ENCODE data around the gene SPACA4. TPM values are rescaled to one million over a fixed set of nuclear protein-coding genes. Genes with fewer than 3 reads are reported as not detected.

The SPACA4 gene
- total and polyA plus RNA-seq, 9 of the 15 experiments (the other 6 are each of a cell fraction or from before 2014, with no cell fraction given) = not detected

DNA sequence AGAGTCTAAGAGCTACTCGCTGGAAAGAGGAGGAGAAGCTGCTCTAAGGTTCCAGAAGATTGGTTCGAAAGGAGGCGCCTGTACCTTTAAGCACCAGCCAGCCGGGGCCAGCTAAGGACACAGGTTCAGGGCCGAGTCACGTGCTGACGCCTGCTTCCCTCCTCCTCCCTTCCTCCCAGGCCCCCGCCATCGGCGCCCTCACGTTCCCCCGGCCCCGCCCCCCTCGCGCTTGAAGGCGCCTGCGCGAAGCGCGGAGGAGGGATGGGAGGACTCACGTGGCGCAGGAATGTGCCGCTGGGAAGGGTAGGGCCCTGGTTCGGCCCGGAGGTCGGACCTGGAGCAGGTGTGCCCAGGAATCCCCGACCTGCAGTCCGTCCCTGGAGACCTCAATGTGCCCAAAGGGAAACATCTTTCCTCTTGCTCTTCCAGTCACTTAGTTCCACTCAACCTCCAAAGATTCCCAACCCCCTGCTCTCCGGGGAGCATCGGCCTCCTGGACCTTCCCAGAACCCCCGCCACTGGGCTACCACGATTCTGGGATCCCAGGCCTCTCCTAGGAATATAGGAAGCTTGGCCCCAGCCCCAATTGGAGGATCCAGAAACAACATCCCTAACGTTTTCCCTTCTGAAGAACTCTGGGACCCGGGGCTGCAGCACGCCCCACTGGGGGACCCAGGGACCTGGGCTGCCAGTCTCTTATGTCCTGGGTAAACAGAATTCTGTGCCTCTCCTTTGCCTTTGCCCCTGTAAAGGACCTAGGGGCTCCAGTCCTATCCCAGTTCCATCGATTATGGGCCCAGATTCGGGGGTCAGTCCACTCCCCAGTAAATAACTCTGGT lies 28.1 kb downstream of the SPACA4 start (continued):
- TF ChIP-seq, protein P1, sequence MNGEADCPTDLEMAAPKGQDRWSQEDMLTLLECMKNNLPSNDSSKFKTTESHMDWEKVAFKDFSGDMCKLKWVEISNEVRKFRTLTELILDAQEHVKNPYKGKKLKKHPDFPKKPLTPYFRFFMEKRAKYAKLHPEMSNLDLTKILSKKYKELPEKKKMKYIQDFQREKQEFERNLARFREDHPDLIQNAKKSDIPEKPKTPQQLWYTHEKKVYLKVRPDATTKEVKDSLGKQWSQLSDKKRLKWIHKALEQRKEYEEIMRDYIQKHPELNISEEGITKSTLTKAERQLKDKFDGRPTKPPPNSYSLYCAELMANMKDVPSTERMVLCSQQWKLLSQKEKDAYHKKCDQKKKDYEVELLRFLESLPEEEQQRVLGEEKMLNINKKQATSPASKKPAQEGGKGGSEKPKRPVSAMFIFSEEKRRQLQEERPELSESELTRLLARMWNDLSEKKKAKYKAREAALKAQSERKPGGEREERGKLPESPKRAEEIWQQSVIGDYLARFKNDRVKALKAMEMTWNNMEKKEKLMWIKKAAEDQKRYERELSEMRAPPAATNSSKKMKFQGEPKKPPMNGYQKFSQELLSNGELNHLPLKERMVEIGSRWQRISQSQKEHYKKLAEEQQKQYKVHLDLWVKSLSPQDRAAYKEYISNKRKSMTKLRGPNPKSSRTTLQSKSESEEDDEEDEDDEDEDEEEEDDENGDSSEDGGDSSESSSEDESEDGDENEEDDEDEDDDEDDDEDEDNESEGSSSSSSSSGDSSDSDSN (IDR thresholded peaks at IDR 0.05; ENCODE audit: borderline replicate concordance in 1 of 2, low read depth in 2 of 2, low read length in 2 of 2) = no peak
- TF ChIP-seq, protein P2, sequence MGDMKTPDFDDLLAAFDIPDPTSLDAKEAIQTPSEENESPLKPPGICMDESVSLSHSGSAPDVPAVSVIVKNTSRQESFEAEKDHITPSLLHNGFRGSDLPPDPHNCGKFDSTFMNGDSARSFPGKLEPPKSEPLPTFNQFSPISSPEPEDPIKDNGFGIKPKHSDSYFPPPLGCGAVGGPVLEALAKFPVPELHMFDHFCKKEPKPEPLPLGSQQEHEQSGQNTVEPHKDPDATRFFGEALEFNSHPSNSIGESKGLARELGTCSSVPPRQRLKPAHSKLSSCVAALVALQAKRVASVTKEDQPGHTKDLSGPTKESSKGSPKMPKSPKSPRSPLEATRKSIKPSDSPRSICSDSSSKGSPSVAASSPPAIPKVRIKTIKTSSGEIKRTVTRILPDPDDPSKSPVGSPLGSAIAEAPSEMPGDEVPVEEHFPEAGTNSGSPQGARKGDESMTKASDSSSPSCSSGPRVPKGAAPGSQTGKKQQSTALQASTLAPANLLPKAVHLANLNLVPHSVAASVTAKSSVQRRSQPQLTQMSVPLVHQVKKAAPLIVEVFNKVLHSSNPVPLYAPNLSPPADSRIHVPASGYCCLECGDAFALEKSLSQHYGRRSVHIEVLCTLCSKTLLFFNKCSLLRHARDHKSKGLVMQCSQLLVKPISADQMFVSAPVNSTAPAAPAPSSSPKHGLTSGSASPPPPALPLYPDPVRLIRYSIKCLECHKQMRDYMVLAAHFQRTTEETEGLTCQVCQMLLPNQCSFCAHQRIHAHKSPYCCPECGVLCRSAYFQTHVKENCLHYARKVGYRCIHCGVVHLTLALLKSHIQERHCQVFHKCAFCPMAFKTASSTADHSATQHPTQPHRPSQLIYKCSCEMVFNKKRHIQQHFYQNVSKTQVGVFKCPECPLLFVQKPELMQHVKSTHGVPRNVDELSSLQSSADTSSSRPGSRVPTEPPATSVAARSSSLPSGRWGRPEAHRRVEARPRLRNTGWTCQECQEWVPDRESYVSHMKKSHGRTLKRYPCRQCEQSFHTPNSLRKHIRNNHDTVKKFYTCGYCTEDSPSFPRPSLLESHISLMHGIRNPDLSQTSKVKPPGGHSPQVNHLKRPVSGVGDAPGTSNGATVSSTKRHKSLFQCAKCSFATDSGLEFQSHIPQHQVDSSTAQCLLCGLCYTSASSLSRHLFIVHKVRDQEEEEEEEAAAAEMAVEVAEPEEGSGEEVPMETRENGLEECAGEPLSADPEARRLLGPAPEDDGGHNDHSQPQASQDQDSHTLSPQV (IDR thresholded peaks at IDR 0.05) = peak; percentile 83
- TF ChIP-seq RBM39 (optimal IDR thresholded peaks at IDR 0.05; ENCODE audit: low read depth, low read length) = no peak
- no peak for TF ChIP-seq SMAD2 (IDR thresholded peaks at IDR 0.05; ENCODE audit: low read depth, low read length)
- TF ChIP-seq BHLHE40 (IDR thresholded peaks at IDR 0.05; ENCODE audit: low read length) = peak; percentile 100
- TF ChIP-seq ZNF436 (CRISPR knock-in tag; IDR thresholded peaks at IDR 0.05) = no peak
- peak; percentile 37; the same call in 1 of the 2 replicates for TF ChIP-seq GABPA (tag; conservative IDR thresholded peaks at IDR 0.05; ENCODE audit: low read depth)
- TF ChIP-seq ZNF3 (CRISPR knock-in tag; IDR thresholded peaks at IDR 0.05) = no peak
- TF ChIP-seq TSC22D4 (tag; IDR thresholded peaks at IDR 0.05) = no peak
- no peak for TF ChIP-seq FOXJ3 (CRISPR knock-in tag; IDR thresholded peaks at IDR 0.05)
- peak; percentile 10; the same call in 1 of the 2 replicates for TF ChIP-seq BCOR (IDR thresholded peaks at IDR 0.05)
- TF ChIP-seq SIN3B (IDR thresholded peaks at IDR 0.05; ENCODE audit: low read depth) = no peak
- TF ChIP-seq, protein P3, sequence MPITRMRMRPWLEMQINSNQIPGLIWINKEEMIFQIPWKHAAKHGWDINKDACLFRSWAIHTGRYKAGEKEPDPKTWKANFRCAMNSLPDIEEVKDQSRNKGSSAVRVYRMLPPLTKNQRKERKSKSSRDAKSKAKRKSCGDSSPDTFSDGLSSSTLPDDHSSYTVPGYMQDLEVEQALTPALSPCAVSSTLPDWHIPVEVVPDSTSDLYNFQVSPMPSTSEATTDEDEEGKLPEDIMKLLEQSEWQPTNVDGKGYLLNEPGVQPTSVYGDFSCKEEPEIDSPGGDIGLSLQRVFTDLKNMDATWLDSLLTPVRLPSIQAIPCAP (CRISPR knock-in tag; IDR thresholded peaks at IDR 0.05; ENCODE audit: borderline replicate concordance) = no peak
- no peak for TF ChIP-seq NFXL1 (CRISPR knock-in tag; IDR thresholded peaks at IDR 0.05)
- no peak for TF ChIP-seq MXI1 (IDR thresholded peaks at IDR 0.05; ENCODE audit: low read depth, low read length)
- no peak for TF ChIP-seq ZNF253 (CRISPR knock-in tag; conservative IDR thresholded peaks at IDR 0.05)
- TF ChIP-seq ZNF239 (CRISPR knock-in tag; IDR thresholded peaks at IDR 0.05) = peak; percentile 12; the same call in 1 of the 2 replicates
- TF ChIP-seq, protein P4, sequence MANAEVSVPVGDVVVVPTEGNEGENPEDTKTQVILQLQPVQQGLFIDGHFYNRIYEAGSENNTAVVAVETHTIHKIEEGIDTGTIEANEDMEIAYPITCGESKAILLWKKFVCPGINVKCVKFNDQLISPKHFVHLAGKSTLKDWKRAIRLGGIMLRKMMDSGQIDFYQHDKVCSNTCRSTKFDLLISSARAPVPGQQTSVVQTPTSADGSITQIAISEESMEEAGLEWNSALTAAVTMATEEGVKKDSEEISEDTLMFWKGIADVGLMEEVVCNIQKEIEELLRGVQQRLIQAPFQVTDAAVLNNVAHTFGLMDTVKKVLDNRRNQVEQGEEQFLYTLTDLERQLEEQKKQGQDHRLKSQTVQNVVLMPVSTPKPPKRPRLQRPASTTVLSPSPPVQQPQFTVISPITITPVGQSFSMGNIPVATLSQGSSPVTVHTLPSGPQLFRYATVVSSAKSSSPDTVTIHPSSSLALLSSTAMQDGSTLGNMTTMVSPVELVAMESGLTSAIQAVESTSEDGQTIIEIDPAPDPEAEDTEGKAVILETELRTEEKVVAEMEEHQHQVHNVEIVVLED (CRISPR knock-in tag; IDR thresholded peaks at IDR 0.05) = peak; percentile 70
